Measurements from ENCODE around the gene C9orf152. TPM values are rescaled to one million over a fixed set of nuclear protein-coding genes. Genes with fewer than 3 reads are reported as not detected.

The C9orf152 gene
- total and polyA plus RNA-seq, 2 of the 13 experiments (the other 11 are each of a cell fraction or from before 2014, with no cell fraction given): 0.24 to 0.48 TPM

- TF ChIP-seq ZBTB14 (CRISPR knock-in tag; IDR thresholded peaks at IDR 0.05) (no peak), FOXK1 (CRISPR knock-in tag; IDR thresholded peaks at IDR 0.05; ENCODE audit: borderline replicate concordance, low read depth) (no peak), SIN3B (IDR thresholded peaks at IDR 0.05; ENCODE audit: low read length) (no peak), ZNF510 (CRISPR knock-in tag; IDR thresholded peaks at IDR 0.05; ENCODE audit: low read depth) (0 out of 2 replicates have a peak, but pooled peaks have one; percentile 53), PLSCR1 (CRISPR knock-in tag; IDR thresholded peaks at IDR 0.05; ENCODE audit: borderline replicate concordance) (no peak), NR2C2 (CRISPR knock-in tag; IDR thresholded peaks at IDR 0.05; ENCODE audit: borderline replicate concordance) (0 out of 2 replicates have a peak, but pooled peaks have one; percentile 17), ZNF460 (CRISPR knock-in tag; IDR thresholded peaks at IDR 0.05; ENCODE audit: borderline replicate concordance) (no peak), SNAPC2 (CRISPR knock-in tag; IDR thresholded peaks at IDR 0.05) (no peak), MEIS2 (CRISPR knock-in tag; IDR thresholded peaks at IDR 0.05) (no peak), ZNF607 (CRISPR knock-in tag; IDR thresholded peaks at IDR 0.05; ENCODE audit: borderline replicate concordance) (no peak), ZNF75D (CRISPR knock-in tag; IDR thresholded peaks at IDR 0.05; ENCODE audit: borderline replicate concordance) (no peak), HNRNPUL1 (IDR thresholded peaks at IDR 0.05; ENCODE audit: low read depth, low read length) (no peak), CEBPG (CRISPR knock-in tag; IDR thresholded peaks at IDR 0.05) (peak; percentile 69), ZNF430 (CRISPR knock-in tag; IDR thresholded peaks at IDR 0.05) (no peak), YEATS4 (CRISPR knock-in tag; IDR thresholded peaks at IDR 0.05; ENCODE audit: borderline replicate concordance) (no peak), SPEN (CRISPR knock-in tag; IDR thresholded peaks at IDR 0.05; ENCODE audit: low read depth) (no peak), ZNF563 (CRISPR knock-in tag; IDR thresholded peaks at IDR 0.05) (no peak), TBL1XR1 (IDR thresholded peaks at IDR 0.05; ENCODE audit: borderline replicate concordance, low read length, partially characterized antibody) (no peak), ZNF616 (CRISPR knock-in tag; IDR thresholded peaks at IDR 0.05; ENCODE audit: low read depth) (no peak), ARID3A (IDR thresholded peaks at IDR 0.05; ENCODE audit: low read depth, low read length) (0 out of 2 replicates have a peak, but pooled peaks have one; percentile 9), ZNF7 (CRISPR knock-in tag; IDR thresholded peaks at IDR 0.05) (no peak), ZNF136 (CRISPR knock-in tag; IDR thresholded peaks at IDR 0.05; ENCODE audit: low read depth) (no peak), DMTF1 (CRISPR knock-in tag; IDR thresholded peaks at IDR 0.05) (no peak), MED13 (CRISPR knock-in tag; IDR thresholded peaks at IDR 0.05) (no peak), KAT2B (IDR thresholded peaks at IDR 0.05; ENCODE audit: borderline replicate concordance, low read depth, low read length) (no peak), ERF (CRISPR knock-in tag; IDR thresholded peaks at IDR 0.05) (no peak)
Observed at GRCh38 chr9:110213413-110214044, 5.6 kb upstream of the C9orf152 start (continued).

Data from HepG2 (cell line).